Right renal pelvis (tissue), 4 donors: Measurements from ENCODE around the gene EHMT1. TPM values are rescaled to one million over a fixed set of nuclear protein-coding genes. Genes with fewer than 3 reads are reported as not detected.
"Not testable (repeated sequence)": the region's sequence is repeated elsewhere in the genome, so short reads cannot be mapped to it uniquely, and the experiment has no call there.

Experiments used
- DNase-seq, 4 donors: peaks; one replicate each; pipeline ENCODE4 v3.0.0-alpha.2; 2013; ENCODE audit warnings: low read depth in 4 of 4, low spot score in 3 of 4, missing footprints in 1 of 4
- polyA plus RNA-seq, 4 donors: library from polyadenylated mRNA; unstranded; fragments of 120-200 nt; gene quantifications; one replicate each; pipeline ENCODE4 v1.2.1, GENCODE V29; 2013; ENCODE audit not compliant: insufficient read length in 4 of 4

The EHMT1 gene
- polyA plus RNA-seq, 4 donors: 62.6 to 73.2 (median 71.3) TPM

DNA sequence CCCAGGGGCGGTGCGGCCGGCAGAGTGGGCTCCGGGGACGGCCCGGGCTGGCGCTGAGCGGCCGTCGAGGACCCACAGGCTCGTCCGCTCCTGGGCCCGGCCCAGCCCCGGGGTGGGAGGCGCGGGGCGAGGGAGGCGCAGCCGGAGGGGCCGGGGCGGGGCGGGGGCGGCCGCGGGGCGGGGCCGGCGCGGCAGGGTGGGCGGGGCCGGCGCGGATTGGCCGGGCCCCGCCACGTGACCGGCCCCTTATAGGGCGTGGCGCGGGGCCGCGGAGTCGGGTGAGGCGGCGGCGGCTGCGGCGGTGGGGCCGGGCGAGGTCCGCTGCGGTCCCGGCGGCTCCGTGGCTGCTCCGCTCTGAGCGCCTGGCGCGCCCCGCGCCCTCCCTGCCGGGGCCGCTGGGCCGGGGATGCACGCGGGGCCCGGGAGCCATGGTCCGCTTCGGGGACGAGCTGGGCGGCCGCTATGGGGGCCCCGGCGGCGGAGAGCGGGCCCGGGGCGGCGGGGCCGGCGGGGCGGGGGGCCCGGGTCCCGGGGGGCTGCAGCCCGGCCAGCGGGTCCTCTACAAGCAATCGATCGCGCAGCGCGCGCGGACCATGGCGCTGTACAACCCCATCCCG is 258.8 kb downstream of the EHMT1 start, which contains the start of gene CACNA1B:
CACNA1B (plus strand) TSS at position 277 of the 617 bp plus-strand sequence; CDS start at position 429, 152 bp downstream.
- not testable (repeated sequence) for DNase-seq

DNA sequence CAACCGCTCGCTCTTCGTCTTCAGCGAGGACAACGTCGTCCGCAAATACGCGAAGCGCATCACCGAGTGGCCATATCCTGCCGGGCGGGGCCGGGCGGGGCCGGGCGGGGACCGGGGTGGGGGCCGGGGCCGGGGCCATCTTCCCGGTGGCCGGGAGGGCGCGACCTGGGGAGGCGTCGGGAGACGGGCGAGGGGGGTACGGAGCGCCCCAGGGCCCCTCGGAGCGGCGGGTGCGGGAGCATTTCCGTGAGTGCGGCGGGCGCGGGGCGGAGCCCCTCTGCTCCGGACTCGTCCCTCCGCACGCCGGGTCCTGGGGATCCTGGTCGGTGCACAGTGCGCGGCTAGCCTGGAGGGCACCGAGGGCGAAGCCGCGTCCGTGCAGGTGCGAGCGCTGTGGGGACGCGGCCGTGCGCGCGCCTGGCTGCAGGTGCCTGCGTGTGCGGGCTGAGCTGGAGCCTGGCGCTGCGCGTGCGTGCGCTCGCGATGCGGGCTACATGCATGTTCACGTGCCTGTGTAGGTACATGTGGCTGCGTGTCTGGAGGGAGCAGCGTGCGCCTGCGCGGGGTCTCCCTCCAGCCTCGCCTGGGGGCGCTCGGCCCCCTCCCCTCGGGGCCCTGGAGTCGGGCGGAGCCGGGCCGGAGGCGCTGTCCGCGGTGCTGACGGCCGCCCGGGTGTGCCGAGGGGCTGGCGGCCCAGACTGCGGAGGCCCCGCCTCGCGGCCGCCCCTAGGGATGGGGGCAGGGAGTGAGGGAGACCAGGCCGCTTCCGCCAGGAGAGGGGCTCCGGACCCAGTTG is 259.5 kb downstream of the EHMT1 start:
- DNase-seq: peak; percentile 55 to 60 (median 59)

DNA sequence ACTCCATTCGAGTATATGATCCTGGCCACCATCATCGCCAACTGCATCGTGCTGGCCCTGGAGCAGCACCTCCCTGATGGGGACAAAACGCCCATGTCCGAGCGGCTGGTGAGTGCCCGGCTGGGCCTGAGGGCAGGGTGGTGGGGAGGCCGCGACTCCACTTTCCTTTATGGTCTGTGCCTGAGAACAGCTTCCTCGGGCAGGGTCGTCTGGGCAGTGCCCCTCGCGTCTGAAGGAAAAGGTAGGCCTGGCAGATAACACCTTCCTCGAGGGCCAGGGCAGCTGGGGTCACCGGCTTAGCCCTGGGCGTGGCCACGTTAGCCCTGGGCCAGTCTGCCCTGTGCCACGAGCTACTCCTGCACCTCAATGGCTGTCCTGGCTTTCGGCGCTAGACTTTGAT is 260.2 kb downstream of the EHMT1 start:
- no peak for DNase-seq

DNA sequence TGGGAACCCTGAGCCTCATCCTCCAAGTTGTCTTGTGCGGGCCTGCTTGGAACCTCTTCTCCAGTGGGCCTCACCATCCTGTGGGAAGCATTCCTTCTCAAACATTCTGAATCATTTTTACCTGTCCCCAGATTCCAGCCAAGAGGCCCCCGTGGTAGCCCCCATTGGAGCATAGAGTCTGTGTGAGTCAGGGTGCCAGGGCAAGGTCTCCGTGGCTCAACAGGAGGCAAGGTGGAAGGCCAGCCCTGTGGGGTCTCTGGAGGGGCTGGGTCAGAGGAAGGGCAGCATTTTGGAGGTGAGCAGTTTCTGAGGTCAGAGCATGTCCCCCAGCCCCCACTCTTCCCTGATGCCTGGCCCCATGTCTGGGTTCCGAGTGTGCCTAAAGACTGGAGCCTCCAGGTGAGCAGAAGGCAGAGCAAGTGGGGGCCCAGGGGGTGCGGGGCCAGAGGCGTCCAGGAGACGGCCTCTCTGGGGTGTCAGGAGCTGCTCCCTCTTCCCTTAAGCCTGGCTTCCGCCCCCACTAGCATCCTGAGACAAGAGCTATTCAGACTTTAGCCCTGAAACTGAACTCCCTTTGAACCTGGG is 260.9 kb downstream of the EHMT1 start:
- DNase-seq: no peak

DNA sequence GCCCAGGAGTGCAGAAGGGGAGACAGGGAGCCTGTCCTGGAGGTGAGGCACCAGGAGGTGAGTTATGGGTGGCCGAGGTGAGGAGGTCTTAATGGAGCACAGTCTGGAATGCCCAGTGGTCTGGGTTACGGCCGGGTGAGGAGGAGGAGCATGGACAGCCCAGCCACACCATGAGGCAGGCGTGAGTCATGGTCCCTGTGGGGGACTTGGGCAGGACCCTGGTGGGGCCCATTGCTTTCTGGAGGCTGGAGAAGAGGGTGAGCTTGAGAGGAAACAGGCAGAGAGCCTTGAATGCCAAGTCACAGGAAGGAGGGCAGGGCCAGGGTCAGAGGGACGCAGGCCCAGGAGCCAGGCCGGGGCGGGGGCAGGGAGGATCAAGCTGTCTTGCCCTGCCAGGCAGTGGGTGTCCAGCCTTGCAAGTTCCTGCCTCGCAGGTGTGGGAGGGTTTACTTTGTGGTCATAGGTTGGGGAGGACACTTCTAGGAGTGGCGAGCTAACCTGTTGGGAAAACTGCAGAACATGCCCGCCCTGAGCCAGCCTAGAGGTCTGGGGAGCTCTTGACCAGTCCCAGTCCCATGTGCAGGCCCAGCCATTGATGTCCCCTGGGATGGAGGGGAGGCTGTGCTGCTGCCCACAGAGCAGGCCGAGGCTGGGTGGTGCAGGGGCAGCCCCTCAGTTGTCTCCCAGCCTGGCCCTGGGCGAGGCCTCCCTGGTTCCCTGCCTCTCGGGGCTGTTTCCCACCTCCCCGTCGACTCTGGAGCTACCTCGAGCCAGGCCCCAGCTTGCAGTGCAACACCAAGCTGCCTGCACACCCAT is 261.6 kb downstream of the EHMT1 start:
- DNase-seq: no peak

DNA sequence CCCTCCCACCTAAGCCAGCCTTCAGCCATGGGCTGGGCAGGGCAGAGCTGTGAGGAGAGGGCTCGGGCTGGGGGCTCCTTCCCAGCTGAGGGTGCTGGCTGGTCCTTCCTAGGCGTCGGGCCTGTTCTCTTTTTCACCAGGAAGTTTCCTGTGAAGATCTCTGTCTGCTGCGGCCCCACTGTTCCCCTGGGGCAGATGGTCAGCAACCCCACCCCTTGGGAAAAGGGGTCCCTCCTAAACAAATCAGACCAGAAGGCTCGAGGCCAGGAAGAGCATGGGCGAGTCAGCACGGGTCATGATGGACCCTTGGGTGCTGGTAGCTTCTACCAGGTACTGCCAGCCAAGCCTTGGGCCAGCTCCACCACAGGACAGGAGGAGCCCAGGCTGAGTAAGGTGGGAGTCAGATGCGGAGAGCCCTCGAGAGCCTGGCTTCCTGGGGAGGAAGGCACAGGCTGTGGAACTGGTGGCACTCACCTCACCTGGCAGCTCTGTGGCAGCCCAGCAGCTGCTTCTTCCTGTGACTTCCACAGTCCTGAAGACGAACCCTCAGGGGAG is 262.2 kb downstream of the EHMT1 start:
- no peak for DNase-seq

DNA sequence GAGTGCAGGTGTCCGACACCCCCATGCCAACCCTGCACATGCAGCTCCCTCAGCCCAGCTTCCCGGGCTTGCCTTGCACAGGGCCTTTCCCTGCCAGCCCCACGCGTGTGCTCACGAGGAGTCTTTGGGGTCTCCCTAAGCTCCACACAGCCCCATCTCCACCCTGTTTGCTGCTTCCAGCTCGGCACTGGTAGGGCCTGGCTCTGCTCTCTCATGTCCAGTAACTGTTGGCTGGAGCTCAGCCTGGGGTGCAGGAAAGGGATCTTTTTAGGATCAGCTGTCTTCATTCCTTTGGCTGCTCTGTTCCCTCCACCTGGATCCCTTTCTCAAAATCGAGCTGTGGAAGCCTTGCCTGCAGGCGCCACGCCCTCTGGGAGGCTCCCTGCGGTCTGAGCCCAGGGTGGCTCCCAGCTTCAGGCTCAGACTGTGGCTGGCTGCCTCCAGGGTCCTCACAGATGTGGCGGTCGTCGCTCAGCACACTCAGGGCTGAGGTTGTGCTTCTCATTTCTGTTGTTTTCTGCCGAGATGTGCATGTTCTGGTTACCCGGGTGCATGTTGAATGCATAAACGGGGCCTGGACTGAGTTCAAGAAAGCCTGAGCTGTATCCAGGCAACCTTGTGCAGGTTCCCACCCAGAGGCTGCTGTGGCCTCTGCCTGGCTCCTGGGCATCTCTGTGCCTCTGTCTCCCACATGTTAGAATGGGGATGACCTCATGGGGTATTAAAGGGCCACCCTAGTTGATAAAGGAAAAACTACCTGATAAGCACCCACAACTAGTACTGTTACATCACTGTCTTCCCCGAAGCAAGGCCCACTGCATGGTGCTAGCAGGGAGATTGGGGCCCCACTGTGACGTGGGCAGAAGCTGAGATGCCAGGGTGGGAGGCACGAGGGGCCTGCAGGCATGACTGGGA is 263.0 kb downstream of the EHMT1 start:
- DNase-seq: no peak

DNA sequence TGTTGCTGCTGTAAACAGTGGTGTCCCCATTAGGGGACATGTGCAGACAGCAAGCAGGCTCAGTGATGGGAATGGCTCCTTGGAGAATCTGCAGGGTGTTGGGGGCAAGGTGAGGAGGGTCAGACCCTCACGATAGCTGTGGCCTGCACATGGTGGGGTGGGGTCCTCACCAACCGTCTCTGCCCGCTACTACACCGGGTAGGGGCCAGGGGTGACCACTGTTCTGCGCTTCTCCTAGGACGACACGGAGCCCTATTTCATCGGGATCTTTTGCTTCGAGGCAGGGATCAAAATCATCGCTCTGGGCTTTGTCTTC is 263.7 kb downstream of the EHMT1 start:
- no peak for DNase-seq

DNA sequence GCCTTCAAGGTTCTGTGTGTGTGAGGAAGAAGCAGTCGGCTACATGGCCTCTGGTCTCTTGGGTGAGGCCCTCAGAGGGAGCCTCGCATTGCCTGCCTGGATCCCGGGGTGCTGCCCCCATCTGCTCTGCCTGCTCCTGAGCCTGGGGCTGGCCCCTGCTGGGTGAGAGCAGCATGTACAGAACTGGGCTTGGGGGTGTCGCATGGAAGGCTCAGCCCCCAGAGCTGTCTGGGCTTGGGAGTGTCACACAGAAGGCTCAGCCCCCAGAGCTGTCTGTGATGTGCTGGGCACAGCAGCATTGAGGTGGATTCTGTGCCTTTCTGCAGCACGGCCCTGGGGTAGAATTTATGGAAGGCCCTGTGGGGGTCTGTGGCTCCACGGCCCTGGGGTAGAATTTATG is 265.2 kb downstream of the EHMT1 start:
- DNase-seq: not testable (repeated sequence)

DNA sequence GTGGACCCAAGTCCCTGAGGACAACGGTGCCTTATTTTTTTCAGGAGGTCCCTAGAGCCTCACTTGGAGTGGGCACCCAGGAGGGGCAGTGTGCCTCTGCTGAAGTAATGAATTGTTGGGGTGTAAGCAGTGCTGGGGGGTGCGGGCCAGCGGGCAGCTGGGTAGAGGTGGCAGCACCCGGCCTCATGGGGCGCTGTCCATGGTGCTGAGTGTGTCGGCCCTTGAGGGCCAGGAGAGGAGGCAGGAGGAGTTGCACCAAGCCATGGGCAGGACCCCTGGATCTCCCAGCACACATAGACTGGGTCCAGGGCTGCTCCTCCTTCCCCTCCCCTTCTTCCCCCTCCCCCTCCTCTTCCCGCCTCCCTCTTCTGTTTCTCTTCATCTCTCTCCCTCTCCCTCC is 265.7 kb downstream of the EHMT1 start:
- DNase-seq: not testable (repeated sequence)

DNA sequence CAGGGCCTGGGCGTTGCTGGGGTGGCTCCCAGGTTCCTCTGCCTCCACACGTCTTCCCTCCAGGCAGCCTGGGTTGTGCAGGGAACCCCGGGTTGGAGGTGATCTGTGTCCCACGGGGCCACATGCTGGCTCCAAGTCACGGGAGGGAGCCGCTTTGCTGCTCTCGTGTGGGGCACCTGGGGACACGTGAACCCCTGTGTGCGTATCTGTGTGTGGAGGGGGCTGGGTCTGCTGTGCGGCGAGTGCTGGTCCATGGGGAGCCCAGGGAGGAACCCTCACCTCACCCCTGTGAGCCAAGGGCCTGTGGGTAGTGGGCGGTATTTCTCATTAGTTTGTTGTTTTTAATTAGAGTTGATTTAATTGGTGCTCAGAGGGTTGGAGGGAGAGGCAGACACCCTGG is 266.3 kb downstream of the EHMT1 start:
- not testable (repeated sequence) for DNase-seq

Other genes starting within 250 kb of the EHMT1 start
- gene EXD3, start 195.8 kb upstream of the EHMT1 start, polyA plus RNA-seq: 10 to 100 TPM; 12.5 to 19.3 (median 13.8) TPM
- 10 to 100 TPM in 1 of 4 donors, 1 to 10 TPM in 3; 5.7 to 10.1 (median 6.2) TPM for gene NOXA1, start 195.6 kb upstream of the EHMT1 start, polyA plus RNA-seq
- gene ENTPD8, start 177.6 kb upstream of the EHMT1 start, polyA plus RNA-seq: under 1 TPM; 0.52 to 0.59 (median 0.56) TPM
- gene NSMF, start 159.7 kb upstream of the EHMT1 start, polyA plus RNA-seq: 10 to 100 TPM; 45.5 to 49.6 (median 45.8) TPM
- gene PNPLA7, start 68.6 kb upstream of the EHMT1 start, polyA plus RNA-seq: 1 to 10 TPM; 1.6 to 2.7 (median 2.2) TPM
- gene MRPL41, start 67.1 kb upstream of the EHMT1 start, polyA plus RNA-seq: 10 to 100 TPM; 15.5 to 30.0 (median 17.1) TPM
- 10 to 100 TPM; 35.4 to 48.2 (median 45.3) TPM for gene DPH7, start 40.1 kb upstream of the EHMT1 start, polyA plus RNA-seq
- 10 to 100 TPM; 20.3 to 26.3 (median 21.6) TPM for gene ZMYND19, start 28.5 kb upstream of the EHMT1 start, polyA plus RNA-seq
- 10 to 100 TPM; 27.9 to 37.7 (median 32.3) TPM for gene ARRDC1, start 13.3 kb upstream of the EHMT1 start, polyA plus RNA-seq